Measurements from ENCODE around the gene ITGBL1. TPM values are rescaled to one million over a fixed set of nuclear protein-coding genes. Genes with fewer than 3 reads are reported as not detected.

Gene ITGBL1
- total and polyA plus RNA-seq, 2 of the 8 experiments (the other 6 are each of a cell fraction or from before 2014, with no cell fraction given) = not detected

- TF ChIP-seq CHD7 (IDR thresholded peaks at IDR 0.05; ENCODE audit: insufficient replicate concordance, low read length) (no peak), CEBPB (IDR thresholded peaks at IDR 0.05; ENCODE audit: low read depth, low read length) (no peak), SUZ12 (IDR thresholded peaks at IDR 0.05; ENCODE audit: low read length) (no peak), ASH2L (IDR thresholded peaks at IDR 0.05; ENCODE audit: low read length) (no peak)
Observed at GRCh38 chr13:101512650-101513049, 60.2 kb downstream of the ITGBL1 start (continued).
